GM18520 (cell line): ENCODE data around the gene ALLC.
"Not testable (repeated sequence)": the region's sequence is repeated elsewhere in the genome, so short reads cannot be mapped to it uniquely, and the experiment has no call there.

Source experiments
- ATAC-seq: cut with Tn5 transposase; IDR thresholded peaks from one replicate; pipeline ENCODE4 v1.9.1; 2021; ENCODE audit not compliant: unreplicated experiment

ALLC gene

GRCh38 chr2:3657881-3658280, at the start of gene ALLC:
Gene ALLC (plus strand): TSS chr2:3658200. CDS start chr2:3671158, 12,958 bp downstream.
- no peak for ATAC-seq

- ATAC-seq = no peak
Measured at GRCh38 chr2:3608373-3609278, 49.4 kb upstream of the ALLC start.

DNA sequence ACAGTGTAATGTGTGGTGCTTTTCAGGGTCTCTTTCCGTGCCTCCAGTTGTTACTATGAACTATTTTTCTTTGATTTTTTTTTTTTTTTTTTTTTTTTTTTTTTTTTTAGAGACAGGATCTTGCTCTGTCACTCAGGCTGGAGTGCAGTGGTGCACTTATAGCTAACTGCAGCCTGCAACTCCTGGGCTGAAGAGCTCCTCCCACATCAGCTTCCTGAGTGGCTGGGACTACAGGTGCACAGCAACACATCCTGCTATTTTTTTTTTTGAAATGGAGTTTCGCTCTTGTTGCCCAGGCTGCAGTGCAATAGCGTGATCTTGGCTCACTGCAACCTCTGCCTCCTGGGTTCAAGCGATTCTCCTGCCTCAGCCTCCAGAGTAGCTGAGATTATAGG, 48.7 kb upstream of the ALLC start:
- not testable (repeated sequence) for ATAC-seq

DNA sequence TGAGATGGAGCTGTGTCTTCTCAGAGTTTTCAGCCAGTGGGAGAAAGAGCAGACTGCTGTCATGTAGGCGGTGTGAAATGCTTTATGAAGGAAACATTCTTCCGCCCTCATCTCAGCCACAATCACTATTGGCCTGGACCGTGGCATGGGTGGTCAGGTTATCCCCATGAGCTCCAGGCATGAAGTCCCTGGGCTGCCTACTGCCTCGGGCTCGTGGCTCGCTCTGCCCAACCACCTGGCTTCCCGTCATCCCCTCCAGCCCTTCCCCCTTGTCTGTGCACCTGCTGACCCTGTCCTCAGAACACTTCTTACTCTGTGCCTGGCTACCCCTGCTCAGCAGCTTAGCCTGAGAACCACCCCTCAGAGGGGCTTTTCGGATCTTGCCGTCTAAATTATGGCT, 47.6 kb upstream of the ALLC start:
- no peak for ATAC-seq

- no peak for ATAC-seq
Measured at GRCh38 chr2:3610881-3611505, 47.0 kb upstream of the ALLC start.

DNA sequence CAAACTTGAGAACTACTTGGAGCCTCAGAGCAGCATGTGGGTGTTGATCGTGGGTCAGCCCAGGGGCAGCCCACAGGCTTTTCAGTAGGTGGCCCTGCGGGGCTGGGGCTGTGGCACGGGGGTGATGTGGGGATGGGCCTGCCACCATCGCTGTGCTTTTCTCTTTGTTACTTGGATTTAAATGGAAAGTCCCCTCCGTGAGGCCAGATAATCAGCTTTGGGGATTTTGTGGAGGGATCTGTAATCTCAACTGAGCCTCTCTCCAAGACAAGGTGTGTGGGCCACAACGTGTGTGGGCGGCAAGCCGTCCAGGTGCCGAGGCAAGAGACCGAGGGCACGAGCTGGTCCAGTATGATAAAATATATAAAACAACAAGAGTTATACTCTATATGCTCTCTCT, 46.4 kb upstream of the ALLC start:
- no peak for ATAC-seq

GRCh38 chr2:3612639-3613523, 45.1 kb upstream of the ALLC start:
- ATAC-seq = no peak

- no peak for ATAC-seq
Measured at GRCh38 chr2:3613524-3613905, 44.5 kb upstream of the ALLC start.

DNA sequence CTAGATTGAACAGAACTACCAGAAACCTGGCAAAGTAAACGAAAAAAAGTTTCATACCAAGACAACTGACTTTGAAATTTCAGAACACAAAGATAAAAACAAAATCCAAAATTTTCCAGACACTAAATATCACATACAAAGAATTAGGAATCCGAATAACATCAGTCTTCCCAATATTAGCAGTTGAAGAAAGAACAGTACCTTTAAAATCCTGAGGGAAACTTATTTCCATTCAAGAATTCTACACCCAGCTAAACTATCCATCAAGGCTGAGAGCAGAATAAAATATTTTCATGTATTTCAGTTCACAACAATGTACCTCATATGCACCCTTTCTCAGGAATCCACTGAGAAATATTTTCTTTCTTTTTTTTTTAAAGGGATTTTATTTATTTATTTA, 43.3 kb upstream of the ALLC start:
- not testable (repeated sequence) for ATAC-seq

DNA sequence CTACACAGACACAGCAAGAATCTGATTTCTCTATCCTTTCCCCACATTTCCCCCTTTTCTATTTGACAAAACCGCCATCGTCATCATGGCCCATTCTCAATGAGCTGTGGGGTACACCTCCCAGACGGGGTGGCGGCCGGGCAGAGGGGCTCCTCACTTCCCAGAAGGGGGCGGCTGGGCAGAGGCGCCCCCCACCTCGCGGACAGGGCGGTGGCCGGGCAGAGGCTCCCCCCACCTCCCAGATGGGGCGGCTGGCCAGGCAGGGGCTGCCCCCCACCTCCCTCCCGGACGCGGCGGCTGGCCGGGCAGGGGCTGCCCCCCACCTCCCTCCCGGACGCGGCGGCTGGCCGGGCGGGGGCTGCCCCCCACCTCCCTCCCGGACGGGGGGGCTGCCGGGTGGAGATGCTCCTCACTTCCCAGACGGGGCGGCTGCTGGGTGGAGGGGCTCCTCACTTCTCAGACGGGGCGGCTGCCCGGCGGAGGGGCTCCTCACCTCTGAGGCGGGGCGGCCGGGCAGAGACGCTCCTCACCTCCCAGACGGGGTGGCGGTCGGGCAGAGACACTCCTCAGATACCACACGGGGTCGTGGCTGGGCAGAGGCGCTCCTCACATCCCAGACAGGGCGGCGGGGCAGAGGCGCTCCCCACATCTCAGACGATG, 42.3 kb upstream of the ALLC start:
- ATAC-seq = not testable (repeated sequence)

DNA sequence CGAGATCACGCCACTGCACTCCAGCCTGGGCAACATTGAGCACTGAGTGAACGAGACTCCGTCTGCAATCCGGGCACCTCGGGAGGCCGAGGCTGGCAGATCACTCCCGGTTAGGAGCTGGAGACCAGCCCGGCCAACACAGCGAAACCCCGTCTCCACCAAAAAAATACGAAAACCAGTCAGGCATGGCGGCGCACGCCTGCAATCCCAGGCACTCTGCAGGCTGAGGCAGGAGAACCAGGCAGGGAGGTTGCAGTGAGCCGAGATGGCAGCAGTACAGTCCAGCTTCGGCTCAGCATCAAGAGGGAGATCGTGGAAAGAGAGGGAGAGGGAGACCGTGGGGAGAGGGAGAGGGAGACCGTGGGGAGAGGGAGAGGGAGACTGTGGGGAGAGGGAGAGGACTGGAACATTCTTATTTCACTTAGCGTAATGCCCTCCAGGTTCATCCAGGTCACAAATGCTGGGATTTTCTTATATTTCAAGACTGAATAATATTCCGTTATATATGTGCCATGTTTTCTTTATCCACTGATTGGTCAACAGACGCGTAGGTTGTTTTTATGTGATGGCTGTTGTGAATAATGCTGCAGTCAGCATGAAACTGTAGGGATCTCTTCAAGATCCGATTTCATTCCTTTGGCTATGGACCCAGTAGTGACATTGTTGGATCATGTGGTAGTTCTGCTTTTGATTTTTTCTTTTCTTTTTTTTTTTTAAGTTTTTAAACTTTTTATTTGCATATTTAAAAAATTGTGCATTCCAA, 41.4 kb upstream of the ALLC start:
- ATAC-seq = not testable (repeated sequence)

DNA sequence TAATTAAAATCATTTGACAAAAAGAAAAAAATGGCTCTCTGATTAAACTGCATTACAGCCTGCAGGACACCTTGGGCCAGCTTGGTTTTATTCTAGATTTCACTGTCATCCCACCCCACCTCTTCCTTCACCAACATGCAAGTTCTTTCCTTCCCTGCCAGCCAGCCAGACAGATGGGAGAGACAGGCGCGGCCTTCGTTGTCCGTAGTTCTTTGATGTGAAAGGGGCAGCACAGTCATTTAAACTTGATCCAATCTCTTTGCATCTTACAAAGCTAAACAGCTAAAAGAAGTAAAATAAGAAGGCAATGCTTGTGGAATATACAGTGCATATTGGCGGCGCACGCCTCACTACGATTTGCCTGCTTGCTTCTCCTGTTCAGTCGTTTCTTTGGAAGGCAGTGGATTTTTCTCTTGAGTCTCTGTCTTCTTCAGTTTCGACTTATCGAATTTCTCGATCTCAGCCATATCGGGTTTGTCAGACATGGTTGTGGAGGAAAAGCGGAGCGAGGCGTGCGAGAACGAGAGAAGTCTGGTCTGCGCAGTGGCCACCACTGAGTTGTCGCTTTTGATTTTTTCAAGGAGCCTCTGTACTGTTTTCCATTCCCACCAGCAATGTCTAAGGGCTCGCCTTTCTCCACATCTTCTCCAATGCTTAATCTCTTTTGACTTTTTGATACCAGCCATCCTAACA, 40.7 kb upstream of the ALLC start:
- ATAC-seq = no peak

GRCh38 chr2:3618367-3618766, 39.6 kb upstream of the ALLC start:
- ATAC-seq = no peak

- ATAC-seq = no peak
Measured at GRCh38 chr2:3619033-3619432, 39.0 kb upstream of the ALLC start.

GRCh38 chr2:3619661-3620060, 38.3 kb upstream of the ALLC start:
- not testable (repeated sequence) for ATAC-seq

GRCh38 chr2:3620834-3621233, 37.2 kb upstream of the ALLC start:
- no peak for ATAC-seq

DNA sequence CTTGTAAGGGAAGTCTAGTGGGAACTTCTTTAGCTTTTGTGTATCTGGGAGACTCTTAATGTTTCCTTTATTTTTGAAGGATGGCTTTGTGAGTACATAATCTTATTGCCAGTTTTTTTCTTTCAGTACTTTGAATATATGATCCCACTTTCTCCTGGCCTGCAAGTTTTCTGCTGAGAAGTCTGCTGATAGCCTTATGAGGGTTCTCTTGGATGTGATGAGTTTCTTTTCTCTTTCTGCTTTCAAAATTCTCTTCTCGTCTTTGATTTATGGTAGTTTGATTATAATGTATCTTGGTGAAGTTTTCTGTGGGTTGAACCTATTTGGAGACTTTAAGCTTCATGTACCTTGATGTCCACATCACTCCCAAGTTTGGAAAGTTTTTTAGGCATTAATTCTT, 35.0 kb upstream of the ALLC start:
- no peak for ATAC-seq

DNA sequence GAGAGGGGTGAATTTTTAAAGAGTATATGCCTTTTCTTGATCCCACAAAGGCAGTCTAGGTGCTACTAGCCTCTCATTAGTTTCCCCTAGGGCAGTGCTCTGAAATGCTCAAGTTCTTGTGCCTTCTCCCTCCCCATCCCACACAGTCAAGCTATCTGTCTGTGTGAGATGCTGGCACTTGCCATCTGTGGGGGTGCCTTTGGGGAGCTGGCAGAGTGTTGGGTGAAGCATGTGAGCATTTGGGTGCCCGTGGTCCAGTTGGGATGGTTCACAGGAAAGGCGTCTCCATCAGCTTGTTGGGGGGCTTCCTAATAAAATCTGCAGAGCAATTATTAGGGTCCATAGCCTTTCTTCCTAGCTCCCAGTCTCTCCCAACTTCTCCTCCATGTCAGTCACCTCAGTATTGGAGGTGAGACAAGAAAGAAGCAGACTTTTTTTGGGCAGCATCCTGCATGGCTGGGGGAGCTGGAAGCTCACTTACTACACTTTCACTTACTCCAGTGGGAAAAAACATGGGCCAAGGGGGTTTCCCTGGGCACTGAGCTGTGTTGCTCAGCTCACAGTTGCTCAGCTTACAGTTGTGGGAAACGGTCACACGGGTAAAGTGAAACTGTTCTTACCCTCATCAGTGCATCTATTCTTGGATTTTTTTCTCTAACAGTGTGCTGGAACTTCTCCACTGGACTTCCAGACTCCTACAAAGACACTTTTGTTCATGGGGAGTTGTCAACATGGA, 33.8 kb upstream of the ALLC start:
- no peak for ATAC-seq

DNA sequence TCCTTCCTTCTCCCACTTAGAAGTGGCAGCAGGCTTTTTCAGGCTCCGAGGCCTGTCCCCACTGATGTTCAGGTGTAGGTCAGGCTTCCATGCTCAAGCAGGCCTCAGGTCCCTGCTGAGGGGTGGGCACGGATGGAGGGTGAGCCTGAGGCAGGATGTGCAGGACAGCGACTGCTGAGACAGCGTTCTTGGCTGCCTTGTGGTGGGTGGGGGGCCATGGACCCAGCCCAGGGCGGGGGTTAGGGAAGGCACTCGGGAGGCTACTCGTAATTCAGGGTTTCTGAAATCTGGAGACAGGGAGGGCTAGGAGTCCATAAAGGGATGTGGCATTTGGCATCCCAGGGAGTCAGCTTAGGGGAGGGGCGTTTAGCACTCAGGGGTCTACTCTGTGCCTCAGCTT, 32.8 kb upstream of the ALLC start:
- ATAC-seq = no peak
